CD14-positive monocyte (primary cell): ENCODE results near the gene RIC3. TPM values are rescaled to one million over a fixed set of nuclear protein-coding genes. Genes with fewer than 3 reads are reported as not detected.

Experiments
- DNase-seq, 3 donors: peaks; one replicate each; pipeline ENCODE4 v3.0.0-alpha.2; 2011 to 2022
- H2AFZ ChIP-seq: 2 replicates; pipeline ENCODE4 v1.6.0; 2012; ENCODE audit warnings: mild to moderate bottlenecking, low read depth, low read length, inconsistent platforms; ENCODE audit not compliant: insufficient read depth, poor library complexity, severe bottlenecking
- H3K27ac ChIP-seq, 2 donors: 1 replicate in 1 of 2; 2 replicates in 1 of 2; pipeline ENCODE4 v1.5.1; 2012 to 2013; ENCODE audit warnings: low read length in 2 of 2, control low read depth in 1 of 2, inconsistent platforms in 1 of 2, low read depth in 1 of 2, mild to moderate bottlenecking in 1 of 2
- H3K27me3 ChIP-seq, 2 donors: one replicate each; pipeline versions ENCODE4 v1.6.0 to v1.6.1; 2011 to 2013; ENCODE audit warnings: low read length in 2 of 2; ENCODE audit not compliant: control insufficient read depth in 2 of 2, insufficient read depth in 2 of 2
- H3K36me3 ChIP-seq, 2 donors: replicated peaks in 1 of 2; 1 replicate in 1 of 2; 2 replicates in 1 of 2; pipeline versions ENCODE4 v1.5.1 to v1.6.1; 2012 to 2013; ENCODE audit warnings: low read length in 2 of 2, control low read depth in 1 of 2, inconsistent platforms in 1 of 2, mild to moderate bottlenecking in 1 of 2; ENCODE audit not compliant: insufficient read depth in 2 of 2, control insufficient read depth in 1 of 2
- H3K4me1 ChIP-seq, 2 donors: 1 replicate in 1 of 2; 2 replicates in 1 of 2; pipeline versions ENCODE4 v1.5.1 to v1.6.1; 2012 to 2013; ENCODE audit warnings: low read length in 2 of 2, control low read depth in 1 of 2, inconsistent platforms in 1 of 2, mild to moderate bottlenecking in 1 of 2, moderate library complexity in 1 of 2; ENCODE audit not compliant: insufficient read depth in 2 of 2, control insufficient read depth in 1 of 2
- H3K4me2 ChIP-seq: replicated peaks from 2 replicates; pipeline ENCODE3; 2012; ENCODE audit warnings: low read length, moderate library complexity, mild to moderate bottlenecking; ENCODE audit not compliant: poor library complexity, severe bottlenecking; ENCODE audit errors: extremely low read depth
- H3K4me3 ChIP-seq, 3 experiments: fragments of 200-600 bp in 1 of 3; sonication (generic) in 1 of 3; replicated peaks in 1 of 3; 1 replicate in 2 of 3; 2 replicates in 1 of 3; pipeline ENCODE4 v1.5.1; 2011 to 2013; ENCODE audit warnings: low read length in 3 of 3, mild to moderate bottlenecking in 3 of 3, control low read depth in 2 of 3, low read depth in 2 of 3, inconsistent platforms in 1 of 3, moderate library complexity in 1 of 3
- H3K79me2 ChIP-seq: 2 replicates; pipeline ENCODE4 v1.6.0; 2012; ENCODE audit warnings: mild to moderate bottlenecking, control low read depth, inconsistent platforms, low read length, moderate library complexity; ENCODE audit not compliant: insufficient read depth
- H3K9ac ChIP-seq: 2 replicates; pipeline ENCODE4 v1.6.0; 2017; ENCODE audit warnings: low read length, mild to moderate bottlenecking; ENCODE audit not compliant: insufficient read depth, poor library complexity, severe bottlenecking
- H3K9me3 ChIP-seq, 2 donors: replicated peaks in 1 of 2; 1 replicate in 1 of 2; 2 replicates in 1 of 2; pipeline versions ENCODE4 v1.5.1 to v1.6.1; 2012 to 2013; ENCODE audit warnings: low read length in 2 of 2, control low read depth in 1 of 2; ENCODE audit not compliant: control insufficient read depth in 1 of 2, insufficient read depth in 1 of 2
- H4K20me1 ChIP-seq: 2 replicates; pipeline ENCODE4 v1.6.0; 2012; ENCODE audit warnings: mild to moderate bottlenecking, low read length, control low read depth, moderate library complexity; ENCODE audit not compliant: insufficient read depth
- H3K27ac Mint-ChIP-seq, 7 donors: one replicate each; pipeline ENCODE4 v1.8.0; 2020; ENCODE audit warnings: mild to moderate bottlenecking in 7 of 7, mixed read lengths in 7 of 7, moderate library complexity in 6 of 7, inconsistent platforms in 2 of 7
- H3K27me3 Mint-ChIP-seq, 3 donors: one replicate each; pipeline ENCODE4 v1.8.0; 2021 to 2022; ENCODE audit warnings: low read depth in 3 of 3, mild to moderate bottlenecking in 3 of 3, mixed read lengths in 3 of 3, moderate library complexity in 3 of 3, inconsistent platforms in 1 of 3
- H3K36me3 Mint-ChIP-seq, 2 donors: one replicate each; pipeline ENCODE4 v1.8.0; 2020; ENCODE audit warnings: mixed read lengths in 2 of 2, inconsistent platforms in 1 of 2, mild to moderate bottlenecking in 1 of 2
- H3K4me1 Mint-ChIP-seq: one replicate; pipeline ENCODE4 v1.8.0; 2020; ENCODE audit warnings: mild to moderate bottlenecking, mixed read lengths
- H3K4me3 Mint-ChIP-seq, 2 donors: one replicate each; pipeline ENCODE4 v1.8.0; 2020; ENCODE audit warnings: mild to moderate bottlenecking in 2 of 2, mixed read lengths in 2 of 2, moderate library complexity in 1 of 2
- H3K9me3 Mint-ChIP-seq, 7 donors: one replicate each; pipeline ENCODE4 v1.8.0; 2020 to 2022; ENCODE audit warnings: mixed read lengths in 7 of 7, mild to moderate bottlenecking in 6 of 7, moderate library complexity in 6 of 7, inconsistent platforms in 2 of 7
- CTCF ChIP-seq: fragments of 200-600 bp; IDR thresholded peaks from one replicate; pipeline ENCODE4 v1.8.0; 2022; ENCODE audit warnings: antibody characterized with exemption, mild to moderate bottlenecking
- WGBS: methylation state at CpG from one replicate; pipeline ENCODE4 v1.1.5; 2013; ENCODE audit warnings: missing lambda C conversion rate; ENCODE audit not compliant: insufficient coverage; 5-methylcytosine and 5-hydroxymethylcytosine counted together
- intact Hi-C, 2 donors: fragments of 100-400 bp; cut with micrococcal nuclease; formaldehyde crosslinking; loops; one replicate each; pipeline versions ENCODE4 v1.15.0 to v1.15.1; 2023
- polyA plus RNA-seq, 3 donors: library from polyadenylated mRNA; depleted of rRNA in 1 of 3; unstranded in 2 of 3; stranded (reverse) in 1 of 3; fragments of 300-500 nt in 2 of 3; fragments of >200 nt in 1 of 3; fragmentation: Illumina TruSeq in 2 of 3; gene quantifications; 1 replicate in 2 of 3; 2 replicates in 1 of 3; pipeline ENCODE4 v1.2.3, GENCODE V29; 2012 to 2021

RIC3 gene
- polyA plus RNA-seq, 3 donors = 0.17 TPM; not detected in 2

GRCh38 chr11:8100605-8101004 lies 68.2 kb downstream of the RIC3 start:
- H3K9ac ChIP-seq = no peak overlapping the region
- no peaks in the 10 kb centered on the region for H3K36me3 Mint-ChIP-seq
- no peak for DNase-seq
- H3K27me3 Mint-ChIP-seq = peaks cover 0 to 3% (median 0%) of the 10 kb centered on the region in 3 donors
- H3K27me3 ChIP-seq = no peaks in the 10 kb centered on the region
- H3K4me3 Mint-ChIP-seq = no peak overlapping the region
- H3K4me2 ChIP-seq = no peak overlapping the region
- no peaks in the 10 kb centered on the region for H3K4me1 ChIP-seq
- H3K36me3 ChIP-seq = no peaks in the 10 kb centered on the region
- TF ChIP-seq CTCF = no peak
- intact Hi-C loops = no loop called here
- no peaks in the 10 kb centered on the region for H3K9me3 ChIP-seq
- no peak overlapping the region for H2AFZ ChIP-seq
- no peaks in the 10 kb centered on the region for H3K9me3 Mint-ChIP-seq
- H4K20me1 ChIP-seq = no peaks in the 10 kb centered on the region
- no peaks in the 10 kb centered on the region for H3K79me2 ChIP-seq
- WGBS = 96% methylated on average over 7 of the region's 8 CpGs
- no peaks in the 10 kb centered on the region for H3K4me1 Mint-ChIP-seq
- no peak overlapping the region for H3K4me3 ChIP-seq
- H3K27ac Mint-ChIP-seq = no peak overlapping the region
- no peak overlapping the region for H3K27ac ChIP-seq

- Mint-ChIP-seq H3K36me3 (no peaks in the 10 kb centered on the region), H3K27me3 (peaks cover 0 to 3% (median 0%) of the 10 kb centered on the region in 3 donors), H3K4me3 (no peak overlapping the region), H3K4me1 (no peaks in the 10 kb centered on the region), H3K9me3 (no peaks in the 10 kb centered on the region), H3K27ac (no peak overlapping the region)
- intact Hi-C loops = no loop called here
- no peaks in the 10 kb centered on the region for H3K36me3 ChIP-seq
- no peak overlapping the region for H3K4me2 ChIP-seq
- H3K4me1 ChIP-seq = no peaks in the 10 kb centered on the region
- TF ChIP-seq CTCF = no peak
- H3K4me3 ChIP-seq = no peak overlapping the region
- no peak overlapping the region for H2AFZ ChIP-seq
- no peak for DNase-seq
- no peaks in the 10 kb centered on the region for H4K20me1 ChIP-seq
- H3K27me3 ChIP-seq = no peaks in the 10 kb centered on the region
- no peak overlapping the region for H3K9ac ChIP-seq
- WGBS = 99% methylated on average over 10 of the region's 14 CpGs
- H3K27ac ChIP-seq = no peak overlapping the region
- H3K79me2 ChIP-seq = no peaks in the 10 kb centered on the region
- H3K9me3 ChIP-seq = no peaks in the 10 kb centered on the region
Observed at GRCh38 chr11:8100158-8100557, 68.7 kb downstream of the RIC3 start.
